Endothelial cell of umbilical vein (primary cell): ENCODE data around the gene PPP6R1. TPM values are rescaled to one million over a fixed set of nuclear protein-coding genes. Genes with fewer than 3 reads are reported as not detected.

Experiments used
- BruUV-seq: library from RNA; stranded (reverse); fragments of 400-500 nt; replicated peaks from 2 replicates; lab custom pipeline; 2021; lab: Mats Ljungman, UMichigan
- CTCF ChIA-PET: fragments of 300-600, 350-600 bp; sonication (Branson Sonifier 250); formaldehyde crosslinking; loops from one replicate; lab custom pipeline; 2021; ENCODE audit warnings: antibody characterized with exemption, inconsistent platforms; lab: Charles Lee
- POLR2A ChIA-PET: fragments of 300-600, 350-600 bp; sonication (Branson Sonifier 250); formaldehyde crosslinking; loops from one replicate; lab custom pipeline; 2021; ENCODE audit warnings: antibody characterized with exemption, inconsistent platforms; lab: Charles Lee
- DNase-seq: peaks from one replicate; pipeline ENCODE4 v3.0.0-alpha.2; 2011; ENCODE audit warnings: low read depth, low spot score
- FAIRE-seq: peaks from 2 replicates; lab custom pipeline; 2011; peaks lifted over from hg19 to GRCh38; lab: Jason Lieb, UNC
- H2AFZ ChIP-seq: 2 replicates; pipeline ENCODE4 v1.6.0; 2012; ENCODE audit warnings: low read depth, low read length, control low read depth, inconsistent platforms
- H3K27ac ChIP-seq: 2 replicates; pipeline ENCODE4 v1.5.1; 2011; ENCODE audit warnings: low read depth, mild to moderate bottlenecking, control low read depth, low read length, moderate library complexity; ENCODE audit not compliant: insufficient read depth
- H3K27me3 ChIP-seq, 2 experiments: 2 replicates each; pipeline versions ENCODE4 v1.6.0 to v1.6.1; 2011; ENCODE audit warnings: low read length in 2 of 2, mixed read lengths in 1 of 2; ENCODE audit not compliant: control insufficient read depth in 2 of 2, insufficient read depth in 2 of 2
- H3K36me3 ChIP-seq, 2 experiments: 2 replicates in 1 of 2; 3 replicates in 1 of 2; pipeline ENCODE4 v1.5.1; 2011; ENCODE audit warnings: low read length in 2 of 2, mild to moderate bottlenecking in 1 of 2, moderate library complexity in 1 of 2; ENCODE audit not compliant: control insufficient read depth in 2 of 2, insufficient read depth in 2 of 2; ENCODE audit errors: extremely low read depth in 1 of 2
- H3K4me1 ChIP-seq: 3 replicates; pipeline ENCODE4 v1.5.1; 2011; ENCODE audit warnings: mild to moderate bottlenecking, low read length; ENCODE audit not compliant: control insufficient read depth, insufficient read depth; ENCODE audit errors: extremely low read depth
- H3K4me2 ChIP-seq: 2 replicates; pipeline ENCODE4 v1.6.1; 2011; ENCODE audit warnings: low read length, control low read depth, mixed read lengths; ENCODE audit not compliant: insufficient read depth
- H3K4me3 ChIP-seq, 3 experiments: fragments of 200-600 bp in 1 of 3; sonication (generic), shearing (Covaris generic) in 1 of 3; replicated peaks in 1 of 3; 2 replicates each; pipeline ENCODE4 v1.5.1; 2011 to 2016; ENCODE audit warnings: control low read depth in 3 of 3, low read length in 3 of 3, mild to moderate bottlenecking in 2 of 3, inconsistent platforms in 1 of 3, low read depth in 1 of 3, moderate library complexity in 1 of 3; ENCODE audit not compliant: insufficient read depth in 1 of 3
- H3K79me2 ChIP-seq: 2 replicates; pipeline ENCODE4 v1.6.0; 2012; ENCODE audit warnings: low read length, inconsistent platforms; ENCODE audit not compliant: control insufficient read depth, insufficient read depth
- H3K9ac ChIP-seq: replicated peaks from 2 replicates; pipeline ENCODE3; 2011; ENCODE audit warnings: low read length, control low read depth; ENCODE audit not compliant: insufficient read depth; ENCODE audit errors: extremely low read depth
- H3K9me1 ChIP-seq: replicated peaks from 3 replicates; pipeline ENCODE4 v1.6.0; 2011; ENCODE audit warnings: mild to moderate bottlenecking, low read length; ENCODE audit not compliant: control insufficient read depth, insufficient read depth; ENCODE audit errors: extremely low read depth
- H3K9me3 ChIP-seq: replicated peaks from 2 replicates; pipeline ENCODE4 v1.5.1; 2012; ENCODE audit warnings: low read length, inconsistent platforms; ENCODE audit not compliant: control insufficient read depth, insufficient read depth
- H4K20me1 ChIP-seq: replicated peaks from 2 replicates; pipeline ENCODE3; 2011; ENCODE audit warnings: mild to moderate bottlenecking, low read length; ENCODE audit not compliant: control insufficient read depth, insufficient read depth; ENCODE audit errors: extremely low read depth
- CTCF ChIP-seq, 2 donors: IDR thresholded peaks; 1 replicate in 1 of 2; 2 replicates in 1 of 2; pipeline ENCODE4 v1.5.1; 2011; ENCODE audit warnings: low read length in 2 of 2, mild to moderate bottlenecking in 2 of 2, moderate library complexity in 2 of 2, control low read depth in 1 of 2, inconsistent platforms in 1 of 2, low read depth in 1 of 2; ENCODE audit not compliant: insufficient read depth in 1 of 2; ENCODE audit errors: extremely low read depth in 1 of 2
- EZH2 ChIP-seq: IDR thresholded peaks from 2 replicates; pipeline ENCODE4 v1.6.1; 2012; ENCODE audit warnings: borderline replicate concordance, low read depth, mild to moderate bottlenecking, moderate library complexity, low read length, inconsistent platforms; ENCODE audit not compliant: severe bottlenecking
- FOS ChIP-seq: IDR thresholded peaks from 2 replicates; pipeline ENCODE4 v1.6.1; 2011; ENCODE audit warnings: mild to moderate bottlenecking, low read length, moderate library complexity, borderline replicate concordance; ENCODE audit not compliant: insufficient read depth
- GATA2 ChIP-seq: IDR thresholded peaks from 2 replicates; pipeline ENCODE4 v1.7.0; 2011; ENCODE audit warnings: low read depth, mild to moderate bottlenecking, moderate library complexity, mixed read lengths, low read length; ENCODE audit not compliant: insufficient read length, insufficient read depth
- JUN ChIP-seq: IDR thresholded peaks from 2 replicates; pipeline ENCODE4 v1.6.1; 2011; ENCODE audit warnings: borderline replicate concordance, low read depth; ENCODE audit not compliant: insufficient read length, insufficient read depth
- MAX ChIP-seq: IDR thresholded peaks from 2 replicates; pipeline ENCODE4 v1.6.1; 2011; ENCODE audit not compliant: insufficient read depth, insufficient read length
- MYC ChIP-seq: IDR thresholded peaks from one replicate; pipeline ENCODE4 v1.6.1; 2011; ENCODE audit warnings: mild to moderate bottlenecking, low read depth, low read length
- POLR2A ChIP-seq: IDR thresholded peaks from 2 replicates; pipeline ENCODE4 v1.6.1; 2012; ENCODE audit warnings: low read depth, mild to moderate bottlenecking, control low read depth, low read length
- POLR2AphosphoS5 ChIP-seq: IDR thresholded peaks from 2 replicates; pipeline ENCODE4 v1.6.1; 2012; ENCODE audit warnings: low read depth, mild to moderate bottlenecking, control low read depth, low read length, moderate library complexity; ENCODE audit not compliant: insufficient read depth
- dilution Hi-C: fragments of 300-500 bp; cut with MboI; formaldehyde crosslinking; loops from one replicate; pipeline ENCODE4 v1.15.0; 2019; ENCODE audit warnings: low sequenced_read_pairs; ENCODE audit not compliant: extremely low pct_ligation_motif_present
- intact Hi-C: fragments of 100-400 bp; cut with micrococcal nuclease; formaldehyde crosslinking; loops from one replicate; pipeline ENCODE4 v1.10.0; 2022
- polyA plus RNA-seq, 4 experiments: library from polyadenylated mRNA; depleted of rRNA in 3 of 4; stranded (reverse) in 3 of 4; unstranded in 1 of 4; fragments of >200 nt; gene quantifications; 2 replicates each; pipeline versions ENCODE4 v1.2.1 to v1.2.3, GENCODE V29; 2011 to 2012; ENCODE audit warnings: missing spikeins in 1 of 4
- total RNA-seq: library from RNA; stranded (reverse); gene quantifications from 2 replicates; pipeline ENCODE4 v1.2.3, GENCODE V29; 2021

Gene PPP6R1
- total and polyA plus RNA-seq, 2 donors (not counting 3 experiments of a cell fraction or from before 2014, with no cell fraction given) = 35.7 to 71.8 TPM

GRCh38 chr19:55249841-55250240, 9.0 kb downstream of the PPP6R1 start:
- Histone ChIP-seq H3K27me3 (no peaks in the 10 kb centered on the region), H2AFZ (no peak overlapping the region), H3K9ac (no peak overlapping the region), H3K4me1 (peaks cover 33% of the 10 kb centered on the region), H4K20me1 (no peaks in the 10 kb centered on the region), H3K4me2 (no peak overlapping the region), H3K4me3 (no peak overlapping the region), H3K9me1 (no peaks in the 10 kb centered on the region), H3K36me3 (peaks cover 0 to 18% of the 10 kb centered on the region in 2 experiments), H3K9me3 (no peaks in the 10 kb centered on the region), H3K27ac (no peak overlapping the region), H3K79me2 (peaks cover 77% of the 10 kb centered on the region)
- FAIRE-seq (no peak), DNase-seq (no peak)
- dilution Hi-C loops (no loop called here), intact Hi-C loops (loop anchor here (10.0 kb wide), 1 partner anchor 355 kb away; the partner anchor contains the start of genes ZNF524 and ZNF865)
- TF ChIP-seq GATA2 (no peak), MAX (no peak), JUN (no peak), MYC (no peak), POLR2A (no peak), FOS (no peak), EZH2 (no peak), CTCF (IDR thresholded peaks at IDR 0.05; ENCODE audit: extremely low read depth in 1 of 2, insufficient read depth in 1 of 2, low read depth in 1 of 2, low read length in 2 of 2) (no peak), POLR2AphosphoS5 (no peak)
- CTCF ChIA-PET = no interaction called here
- no TSS peak for BruUV-seq
- POLR2A ChIA-PET = no interaction called here
